Liver (tissue), 3 donors: ENCODE measurements around the gene SELENOO.

Experiments used
- ATF3 ChIP-seq: IDR thresholded peaks from 2 replicates; pipeline ENCODE4 v1.6.1; 2016; ENCODE audit warnings: antibody characterized with exemption
- TAF1 ChIP-seq: conservative IDR thresholded peaks from 2 replicates; pipeline ENCODE4 v1.6.1; 2016; ENCODE audit warnings: antibody characterized with exemption, mild to moderate bottlenecking
- TF ChIP-seq, protein P1 (sequence below): fragments of 150-350 bp; IDR thresholded peaks from 2 replicates; pipeline ENCODE4 v1.5.1; 2017; ENCODE audit warnings: improper control_type of control experiment, low read depth, low read length; ENCODE audit not compliant: missing input control
- donor health status: healthy.
- donor health status: healthy.

DNA sequence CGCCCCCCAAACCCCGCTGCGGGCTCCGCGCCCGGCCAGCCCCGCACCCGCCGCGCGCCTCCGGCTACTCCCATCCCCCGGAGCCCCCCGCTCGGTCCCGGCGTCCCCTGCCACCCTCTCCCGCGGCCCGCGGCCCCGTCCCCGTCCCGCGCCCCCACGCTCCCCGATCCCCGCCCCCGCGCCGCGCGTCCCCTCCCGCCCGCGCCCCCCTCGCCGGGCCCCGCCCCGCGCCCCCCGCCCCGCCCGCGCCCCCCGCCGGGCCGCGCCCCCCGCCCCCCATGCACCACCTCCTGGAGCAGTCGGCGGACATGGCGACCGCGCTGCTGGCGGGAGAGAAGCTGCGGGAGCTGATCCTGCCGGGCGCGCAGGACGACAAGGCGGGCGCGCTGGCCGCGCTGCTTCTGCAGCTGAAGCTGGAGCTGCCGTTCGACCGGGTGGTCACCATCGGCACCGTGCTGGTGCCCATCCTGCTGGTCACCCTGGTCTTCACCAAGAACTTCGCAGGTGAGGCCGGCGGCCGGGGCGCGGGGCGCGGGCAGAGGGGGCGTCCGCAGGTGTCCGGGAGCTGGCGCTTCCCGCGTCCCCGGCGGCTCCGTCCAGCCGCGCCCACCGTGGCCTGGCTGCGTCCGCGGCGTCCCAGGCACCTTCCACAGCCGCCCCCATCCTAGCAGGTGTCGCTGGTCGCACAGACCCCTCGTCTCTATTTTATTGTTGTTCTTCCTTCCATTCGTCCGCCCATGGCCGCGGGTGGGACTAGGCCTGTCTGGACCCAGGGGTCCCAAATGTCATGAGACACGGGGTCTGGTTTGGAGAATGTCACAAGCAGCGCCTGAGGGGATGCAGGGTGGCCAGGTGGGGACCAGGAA, 30.1 kb upstream of the SELENOO start, which contains the start of gene PANX2:
- TF ChIP-seq TAF1 (no peak), ATF3 (no peak)
- TF ChIP-seq, protein P1, sequence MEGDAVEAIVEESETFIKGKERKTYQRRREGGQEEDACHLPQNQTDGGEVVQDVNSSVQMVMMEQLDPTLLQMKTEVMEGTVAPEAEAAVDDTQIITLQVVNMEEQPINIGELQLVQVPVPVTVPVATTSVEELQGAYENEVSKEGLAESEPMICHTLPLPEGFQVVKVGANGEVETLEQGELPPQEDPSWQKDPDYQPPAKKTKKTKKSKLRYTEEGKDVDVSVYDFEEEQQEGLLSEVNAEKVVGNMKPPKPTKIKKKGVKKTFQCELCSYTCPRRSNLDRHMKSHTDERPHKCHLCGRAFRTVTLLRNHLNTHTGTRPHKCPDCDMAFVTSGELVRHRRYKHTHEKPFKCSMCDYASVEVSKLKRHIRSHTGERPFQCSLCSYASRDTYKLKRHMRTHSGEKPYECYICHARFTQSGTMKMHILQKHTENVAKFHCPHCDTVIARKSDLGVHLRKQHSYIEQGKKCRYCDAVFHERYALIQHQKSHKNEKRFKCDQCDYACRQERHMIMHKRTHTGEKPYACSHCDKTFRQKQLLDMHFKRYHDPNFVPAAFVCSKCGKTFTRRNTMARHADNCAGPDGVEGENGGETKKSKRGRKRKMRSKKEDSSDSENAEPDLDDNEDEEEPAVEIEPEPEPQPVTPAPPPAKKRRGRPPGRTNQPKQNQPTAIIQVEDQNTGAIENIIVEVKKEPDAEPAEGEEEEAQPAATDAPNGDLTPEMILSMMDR, result no peak
